HFF-Myc (cell line): Measurements from ENCODE around the gene GYPC.

Experiments
- DNase-seq: peaks from one replicate; pipeline ENCODE4 v3.0.0-alpha.2; 2011; ENCODE audit warnings: low read depth; ENCODE audit errors: extremely low read depth
- H3K4me3 ChIP-seq: replicated peaks from 2 replicates; pipeline ENCODE4 v1.5.1; 2011; ENCODE audit warnings: low read depth, mild to moderate bottlenecking, control low read depth, low read length
- CTCF ChIP-seq: IDR thresholded peaks from 2 replicates; pipeline ENCODE4 v1.5.1; 2012; ENCODE audit warnings: mild to moderate bottlenecking, low read depth, low read length, control low read depth; ENCODE audit errors: missing control alignments

GYPC gene

GRCh38 chr2:126744640-126745039 lies 88.7 kb downstream of the GYPC start:
- no peak for TF ChIP-seq CTCF
- DNase-seq = no peak
- H3K4me3 ChIP-seq = no peak overlapping the region
